Cardiac muscle cell (in vitro differentiated cells and primary cell): Measurements from ENCODE around the gene SF3B2. TPM values are rescaled to one million over a fixed set of nuclear protein-coding genes. Genes with fewer than 3 reads are reported as not detected.
A peak's percentile ranks its signal among the peaks of the same experiment; 100 is the strongest.
"Not testable (repeated sequence)": the region's sequence is repeated elsewhere in the genome, so short reads cannot be mapped to it uniquely, and the experiment has no call there.

Source experiments
- DNase-seq, 2 donors: peaks; one replicate each; pipeline versions ENCODE4 v3.0.0 to v3.0.0-alpha.2; 2010 to 2017; ENCODE audit warnings: low read depth in 1 of 2, low spot score in 1 of 2
- H3K27ac ChIP-seq: fragments of 200-600 bp; sonication (generic); 2 replicates; pipeline ENCODE4 v1.5.1; 2016
- H3K27me3 ChIP-seq: fragments of 200-600 bp; sonication (generic); 2 replicates; pipeline ENCODE4 v1.6.0; 2016; ENCODE audit warnings: control low read depth
- H3K36me3 ChIP-seq: fragments of 200-600 bp; sonication (generic); 2 replicates; pipeline ENCODE4 v1.5.1; 2016; ENCODE audit warnings: control low read depth
- H3K4me1 ChIP-seq: fragments of 200-600 bp; sonication (generic); 2 replicates; pipeline ENCODE4 v1.8.1; 2017; ENCODE audit warnings: low read depth, mild to moderate bottlenecking, mixed run types
- H3K4me3 ChIP-seq: fragments of 200-600 bp; sonication (generic); 2 replicates; pipeline ENCODE4 v1.5.1; 2016; ENCODE audit warnings: mild to moderate bottlenecking
- H3K9me3 ChIP-seq: fragments of 200-600 bp; sonication (generic); 2 replicates; pipeline ENCODE4 v1.5.1; 2017; ENCODE audit warnings: low read depth, mild to moderate bottlenecking, control low read depth
- polyA plus RNA-seq: library from polyadenylated mRNA; unstranded; fragments of >200 nt; fragmentation: Nextera tagmentation; extraction: Ambion mirVana; gene quantifications from 2 replicates; pipeline ENCODE4 v1.2.1, GENCODE V29; 2016
- total RNA-seq: library from RNA; depleted of rRNA; stranded (reverse); fragments of >200 nt; gene quantifications from 2 replicates; pipeline ENCODE4 v1.2.3, GENCODE V29; 2016
- TF ChIP-seq, protein P1 (sequence below): IDR thresholded peaks from 2 replicates; pipeline ENCODE4 v1.5.1; 2012; ENCODE audit warnings: low read depth, mild to moderate bottlenecking, low read length

SF3B2 gene
- total and polyA plus RNA-seq, 2 experiments from 2014 or later: 184 to 210 TPM

DNA sequence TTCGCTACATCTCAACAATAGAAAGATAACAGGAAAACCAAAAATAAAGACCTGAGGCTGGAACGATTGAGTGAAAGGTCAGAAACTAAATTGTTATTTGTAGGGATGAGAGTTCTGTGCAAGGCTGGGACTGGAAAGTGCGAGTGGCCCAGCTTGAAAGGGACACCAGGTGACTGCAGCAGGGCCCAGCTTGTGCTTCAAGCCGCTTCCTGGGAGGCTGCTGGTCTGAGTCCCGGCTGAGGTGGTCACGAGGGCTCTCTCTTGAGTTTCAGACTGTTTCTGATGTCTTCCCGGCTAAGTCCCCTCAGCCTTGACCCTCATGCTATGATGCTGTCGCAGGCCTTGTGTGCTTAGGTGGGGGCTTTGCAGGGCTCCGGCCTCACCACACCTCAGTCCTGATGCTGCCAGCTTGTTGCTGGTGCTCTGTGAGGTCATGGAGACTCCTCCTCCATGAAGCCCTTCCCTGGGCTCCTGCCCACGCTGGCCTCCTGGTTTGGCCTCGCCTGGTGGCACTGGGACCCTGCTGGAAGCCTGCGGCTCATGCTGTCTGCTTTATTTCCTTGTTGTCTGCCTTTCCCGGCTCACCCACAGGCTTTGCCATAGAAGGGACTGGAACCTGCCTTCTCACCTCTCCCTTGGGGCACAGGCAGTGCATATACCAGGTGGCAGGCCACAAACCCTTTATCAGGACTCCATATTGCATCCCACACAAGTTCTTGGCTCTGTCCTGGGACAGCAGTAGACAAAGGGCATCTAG lies 45.9 kb upstream of the SF3B2 start:
- H3K4me3 ChIP-seq: no peak overlapping the region
- no peak for DNase-seq
- peaks cover 11% of the 10 kb centered on the region for H3K27me3 ChIP-seq
- TF ChIP-seq, protein P1, sequence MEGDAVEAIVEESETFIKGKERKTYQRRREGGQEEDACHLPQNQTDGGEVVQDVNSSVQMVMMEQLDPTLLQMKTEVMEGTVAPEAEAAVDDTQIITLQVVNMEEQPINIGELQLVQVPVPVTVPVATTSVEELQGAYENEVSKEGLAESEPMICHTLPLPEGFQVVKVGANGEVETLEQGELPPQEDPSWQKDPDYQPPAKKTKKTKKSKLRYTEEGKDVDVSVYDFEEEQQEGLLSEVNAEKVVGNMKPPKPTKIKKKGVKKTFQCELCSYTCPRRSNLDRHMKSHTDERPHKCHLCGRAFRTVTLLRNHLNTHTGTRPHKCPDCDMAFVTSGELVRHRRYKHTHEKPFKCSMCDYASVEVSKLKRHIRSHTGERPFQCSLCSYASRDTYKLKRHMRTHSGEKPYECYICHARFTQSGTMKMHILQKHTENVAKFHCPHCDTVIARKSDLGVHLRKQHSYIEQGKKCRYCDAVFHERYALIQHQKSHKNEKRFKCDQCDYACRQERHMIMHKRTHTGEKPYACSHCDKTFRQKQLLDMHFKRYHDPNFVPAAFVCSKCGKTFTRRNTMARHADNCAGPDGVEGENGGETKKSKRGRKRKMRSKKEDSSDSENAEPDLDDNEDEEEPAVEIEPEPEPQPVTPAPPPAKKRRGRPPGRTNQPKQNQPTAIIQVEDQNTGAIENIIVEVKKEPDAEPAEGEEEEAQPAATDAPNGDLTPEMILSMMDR: no peak
- H3K27ac ChIP-seq: no peak overlapping the region
- H3K4me1 ChIP-seq: no peaks in the 10 kb centered on the region
- H3K9me3 ChIP-seq: no peaks in the 10 kb centered on the region
- H3K36me3 ChIP-seq: peaks cover 3% of the 10 kb centered on the region

DNA sequence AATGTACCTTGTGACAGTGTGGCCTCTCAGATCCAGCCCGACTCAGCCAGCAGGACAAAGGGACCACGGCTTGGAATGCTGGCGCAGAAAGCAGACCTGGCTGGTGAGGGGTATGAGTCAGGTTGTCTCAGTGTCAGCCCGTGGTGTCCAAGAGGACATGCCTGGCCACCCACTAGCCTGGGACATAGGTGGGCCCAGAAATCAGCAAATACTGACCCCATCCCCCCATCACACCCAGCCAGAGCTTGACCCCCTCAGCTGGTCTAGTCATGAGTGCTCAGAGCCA lies 45.3 kb upstream of the SF3B2 start:
- Histone ChIP-seq H3K9me3 (no peaks in the 10 kb centered on the region), H3K27me3 (peaks cover 16% of the 10 kb centered on the region), H3K27ac (no peak overlapping the region)

DNA sequence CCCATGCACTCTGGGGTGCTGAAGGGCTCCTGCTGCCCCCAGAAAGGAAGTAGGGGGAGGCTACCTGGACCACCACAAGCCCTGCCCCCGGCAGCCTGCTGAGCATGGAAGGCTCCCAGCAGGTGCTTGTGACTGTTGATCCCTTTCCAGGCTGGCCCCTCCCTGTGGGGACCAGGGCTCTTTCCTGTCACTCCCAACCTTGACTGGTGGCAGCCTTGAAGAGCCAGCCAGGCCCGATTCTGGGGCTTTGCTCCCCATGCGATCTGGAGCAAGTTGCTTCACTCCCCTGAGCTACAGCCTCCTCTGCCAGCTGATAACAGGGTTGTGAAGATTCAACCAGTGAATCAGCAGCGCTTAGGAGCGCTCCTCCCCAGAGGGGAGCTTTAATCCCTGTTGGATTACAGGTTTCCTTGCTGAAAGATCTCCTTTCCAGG lies 44.9 kb upstream of the SF3B2 start:
- Histone ChIP-seq H3K4me1 (no peaks in the 10 kb centered on the region), H3K4me3 (no peak overlapping the region), H3K27ac (no peak overlapping the region), H3K36me3 (peaks cover 3% of the 10 kb centered on the region), H3K27me3 (peaks cover 20% of the 10 kb centered on the region), H3K9me3 (no peaks in the 10 kb centered on the region)
- DNase-seq: peak in 1 of 2 donors; percentile 18
- TF ChIP-seq, protein P1: no peak

More for the DNA sequence above, 45.3 kb upstream of the SF3B2 start:
- DNase-seq: no peak
- H3K36me3 ChIP-seq: peaks cover 3% of the 10 kb centered on the region
- H3K4me3 ChIP-seq: no peak overlapping the region
- TF ChIP-seq, protein P1: no peak
- no peaks in the 10 kb centered on the region for H3K4me1 ChIP-seq

DNA sequence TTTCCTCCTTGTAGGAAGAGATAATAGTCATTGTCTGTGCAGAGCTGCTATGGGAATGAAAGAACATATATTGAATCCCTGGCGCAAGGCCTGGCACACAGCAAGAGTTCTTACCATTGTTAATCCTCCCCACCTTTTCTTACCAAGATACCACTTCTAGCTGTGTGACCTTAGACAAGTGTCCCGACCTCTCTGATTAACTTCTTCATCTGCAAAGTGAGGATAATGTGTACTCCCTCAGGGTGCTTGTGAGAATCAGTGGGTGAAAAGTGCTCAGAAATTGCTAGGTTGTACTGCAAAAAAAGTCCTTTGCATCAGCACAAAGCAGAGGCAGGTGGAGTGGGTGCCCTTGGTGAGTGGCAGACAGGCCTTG lies 44.1 kb upstream of the SF3B2 start:
- Histone ChIP-seq H3K27ac (no peak overlapping the region), H3K9me3 (no peaks in the 10 kb centered on the region), H3K36me3 (peaks cover 3% of the 10 kb centered on the region), H3K4me3 (no peak overlapping the region), H3K4me1 (no peaks in the 10 kb centered on the region), H3K27me3 (peaks cover 24% of the 10 kb centered on the region)
- no peak for DNase-seq
- TF ChIP-seq, protein P1: no peak

DNA sequence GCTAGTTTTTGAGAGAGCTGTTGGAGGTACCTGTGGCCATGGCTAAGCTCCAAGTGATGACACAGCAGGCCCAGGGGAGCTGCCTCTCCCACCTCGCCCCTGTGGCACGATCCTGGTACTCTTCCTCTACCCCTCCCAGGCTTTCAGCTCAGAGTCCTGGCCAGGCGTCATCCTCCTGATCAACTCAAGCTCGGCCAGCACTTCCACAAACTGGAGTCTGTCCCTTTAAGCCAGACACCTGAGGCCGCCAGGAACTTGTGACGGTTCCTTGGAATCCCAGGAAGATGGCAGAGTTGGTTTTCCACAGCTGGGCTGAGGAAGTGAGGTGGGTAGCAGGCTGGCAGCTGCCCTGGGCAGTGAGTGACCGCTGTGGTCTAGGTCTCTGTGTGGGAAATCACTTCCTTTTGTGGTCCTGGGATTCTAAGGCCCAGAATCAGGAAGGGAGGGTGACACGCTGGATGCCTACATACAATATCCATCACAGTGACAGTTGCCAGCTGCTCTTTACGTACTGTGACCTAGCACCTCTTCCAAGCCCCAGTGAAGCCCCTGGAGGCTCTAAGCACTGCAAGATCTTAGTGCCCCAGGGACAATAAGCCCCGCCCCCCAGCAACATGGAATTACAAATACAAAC lies 43.6 kb upstream of the SF3B2 start:
- DNase-seq: no peak
- Histone ChIP-seq H3K36me3 (peaks cover 3% of the 10 kb centered on the region), H3K27me3 (peaks cover 24% of the 10 kb centered on the region)

DNA sequence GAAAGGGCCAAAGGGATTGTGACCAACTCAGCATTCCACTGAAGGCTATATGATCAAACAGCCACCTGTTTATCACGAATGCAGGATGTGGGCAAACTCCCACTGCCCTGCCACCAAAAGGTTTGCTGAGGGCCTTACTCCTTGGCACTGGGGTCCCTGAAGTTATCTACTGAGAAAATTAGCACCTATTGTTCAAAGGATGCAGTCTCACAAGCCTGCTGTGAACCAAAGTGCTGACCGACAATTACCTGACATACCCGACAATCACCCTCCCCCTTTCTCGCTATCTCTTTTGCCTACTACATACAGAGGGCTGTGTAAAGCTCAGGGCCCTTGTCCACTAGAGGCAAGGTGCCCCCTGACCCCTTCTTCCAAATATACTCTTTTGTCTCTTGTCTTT lies 42.1 kb upstream of the SF3B2 start:
- H3K27me3 ChIP-seq: peaks cover 24% of the 10 kb centered on the region
- H3K9me3 ChIP-seq, DNase-seq, H3K27ac ChIP-seq, H3K36me3 ChIP-seq, H3K4me3 ChIP-seq, H3K4me1 ChIP-seq: not testable (repeated sequence)

More for the DNA sequence above, 43.6 kb upstream of the SF3B2 start:
- Histone ChIP-seq H3K4me1 (no peaks in the 10 kb centered on the region), H3K27ac (no peak overlapping the region), H3K9me3 (no peaks in the 10 kb centered on the region), H3K4me3 (no peak overlapping the region)
- TF ChIP-seq, protein P1: no peak
